Left ventricle myocardium inferior (tissue), 1 donor: ENCODE measurements around the gene TLL2. TPM values are rescaled to one million over a fixed set of nuclear protein-coding genes. Genes with fewer than 3 reads are reported as not detected.

ENCODE experiments used
- DNase-seq: peaks from one replicate; pipeline ENCODE4 v3.0.0-alpha.2; 2020
- H3K27ac ChIP-seq: fragments of 200-600 bp; replicated peaks from 2 replicates; pipeline ENCODE4 v1.8.0; 2021
- H3K27me3 ChIP-seq: fragments of 200-600 bp; 2 replicates; pipeline ENCODE4 v1.8.0; 2021; ENCODE audit warnings: low read depth
- H3K36me3 ChIP-seq: fragments of 200-600 bp; 2 replicates; pipeline ENCODE4 v1.8.0; 2021
- H3K4me1 ChIP-seq: fragments of 200-600 bp; 2 replicates; pipeline ENCODE4 v1.8.0; 2021
- H3K4me3 ChIP-seq: fragments of 200-600 bp; 2 replicates; pipeline ENCODE4 v1.8.0; 2021; ENCODE audit warnings: mild to moderate bottlenecking, moderate library complexity
- H3K9me3 ChIP-seq: fragments of 200-600 bp; replicated peaks from 2 replicates; pipeline ENCODE4 v1.8.0; 2021
- CTCF ChIP-seq: fragments of 200-600 bp; IDR thresholded peaks from 2 replicates; pipeline ENCODE4 v1.8.0; 2021; ENCODE audit warnings: antibody characterized with exemption, mild to moderate bottlenecking, borderline replicate concordance
- intact Hi-C: fragments of 100-400 bp; cut with micrococcal nuclease; formaldehyde crosslinking; loops from one replicate; pipeline ENCODE4 v1.11.0; 2022
- total RNA-seq: library from RNA; stranded (reverse); fragmentation: NEBNext Ultra II Directional; extraction: Animal tissue kit (Norgen Biotek cat#: 25700); gene quantifications from one replicate; pipeline ENCODE4 v1.2.1, GENCODE V29; 2021
- donor health status: DM: no; HTN: yes; CAD: no; lungs with severe emphysema.

TLL2 gene
- total RNA-seq, 1 donor from 2014 or later, result 7.0 TPM

GRCh38 chr10:96482815-96483588 lies 30.7 kb downstream of the TLL2 start:
- no peak for TF ChIP-seq CTCF
- Histone ChIP-seq H3K27me3 (peaks cover 5% of the 10 kb centered on the region), H3K36me3 (no peaks in the 10 kb centered on the region), H3K9me3 (no peaks in the 10 kb centered on the region), H3K27ac (no peak overlapping the region), H3K4me3 (no peak overlapping the region), H3K4me1 (no peaks in the 10 kb centered on the region)
- intact Hi-C loops, result no loop called here
- no peak for DNase-seq

GRCh38 chr10:96478355-96478754 lies 35.4 kb downstream of the TLL2 start:
- intact Hi-C loops, result no loop called here
- H3K9me3 ChIP-seq, result peaks cover 3% of the 10 kb centered on the region

GRCh38 chr10:96473866-96474265 lies 39.9 kb downstream of the TLL2 start:
- H3K27me3 ChIP-seq, result peaks cover 11% of the 10 kb centered on the region
- intact Hi-C loops, result no loop called here
- H3K4me1 ChIP-seq, result peaks cover 22% of the 10 kb centered on the region

More at GRCh38 chr10:96478355-96478754, 35.4 kb downstream of the TLL2 start:
- Histone ChIP-seq H3K4me3 (no peak overlapping the region), H3K36me3 (no peaks in the 10 kb centered on the region), H3K4me1 (peaks cover 12% of the 10 kb centered on the region), H3K27me3 (no peaks in the 10 kb centered on the region), H3K27ac (no peak overlapping the region)
- no peak for TF ChIP-seq CTCF
- DNase-seq, result no peak

GRCh38 chr10:96470116-96470743 lies 43.5 kb downstream of the TLL2 start:
- Histone ChIP-seq H3K27me3 (peaks cover 11% of the 10 kb centered on the region), H3K9me3 (peaks cover 3% of the 10 kb centered on the region), H3K4me3 (no peak overlapping the region), H3K4me1 (peaks cover 11% of the 10 kb centered on the region), H3K27ac (no peak overlapping the region), H3K36me3 (no peaks in the 10 kb centered on the region)
- intact Hi-C loops, result no loop called here
- peak; percentile 67 for TF ChIP-seq CTCF
- no peak for DNase-seq

More at GRCh38 chr10:96473866-96474265, 39.9 kb downstream of the TLL2 start:
- Histone ChIP-seq H3K27ac (no peak overlapping the region), H3K9me3 (peaks cover 3% of the 10 kb centered on the region), H3K4me3 (no peak overlapping the region), H3K36me3 (no peaks in the 10 kb centered on the region)
- no peak for TF ChIP-seq CTCF
- no peak for DNase-seq

- no peak for DNase-seq
- no peak for TF ChIP-seq CTCF
Observed at GRCh38 chr10:96468845-96469244, 44.9 kb downstream of the TLL2 start.

More at GRCh38 chr10:96468845-96469244, 44.9 kb downstream of the TLL2 start:
- Histone ChIP-seq H3K4me3 (no peak overlapping the region), H3K36me3 (no peaks in the 10 kb centered on the region), H3K9me3 (no peaks in the 10 kb centered on the region), H3K4me1 (peaks cover 10% of the 10 kb centered on the region), H3K27me3 (peaks cover 11% of the 10 kb centered on the region), H3K27ac (no peak overlapping the region)
- intact Hi-C loops, result no loop called here
